Stimulated activated CD4-positive, alpha-beta T cell treated with anti-CD3 and anti-CD28 coated beads, Interleukin-1b, Interleukin-23, amount 100 ng/mL, for 24 hours (primary cell): ENCODE results near the gene ANKRD44.

ENCODE experiments used
- DNase-seq, 4 experiments: peaks; one replicate each; pipeline ENCODE4 v3.0.0-alpha.2; 2020; ENCODE audit warnings: low read depth in 4 of 4, low spot score in 1 of 4

ANKRD44 gene

DNA sequence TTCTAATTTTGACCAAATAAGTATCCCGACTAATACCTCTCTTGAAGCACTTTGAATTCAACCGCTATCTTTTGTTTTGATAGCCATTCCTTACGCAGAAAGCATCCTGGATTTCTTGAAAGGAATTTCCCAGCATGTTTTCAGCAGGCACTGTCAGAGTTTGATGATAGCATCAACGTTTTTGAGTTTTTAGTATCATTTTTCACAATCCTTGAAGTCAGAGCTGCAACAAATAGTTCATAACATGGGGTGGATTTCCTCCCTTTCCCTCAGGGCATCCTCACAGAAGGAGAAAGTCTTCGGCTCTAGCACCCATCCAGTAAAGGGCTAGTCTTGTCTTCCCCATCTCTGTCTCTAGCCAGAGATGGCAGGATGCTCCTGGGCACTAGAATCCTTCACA is 46.2 kb downstream of the ANKRD44 start:
- DNase-seq: no peak

DNA sequence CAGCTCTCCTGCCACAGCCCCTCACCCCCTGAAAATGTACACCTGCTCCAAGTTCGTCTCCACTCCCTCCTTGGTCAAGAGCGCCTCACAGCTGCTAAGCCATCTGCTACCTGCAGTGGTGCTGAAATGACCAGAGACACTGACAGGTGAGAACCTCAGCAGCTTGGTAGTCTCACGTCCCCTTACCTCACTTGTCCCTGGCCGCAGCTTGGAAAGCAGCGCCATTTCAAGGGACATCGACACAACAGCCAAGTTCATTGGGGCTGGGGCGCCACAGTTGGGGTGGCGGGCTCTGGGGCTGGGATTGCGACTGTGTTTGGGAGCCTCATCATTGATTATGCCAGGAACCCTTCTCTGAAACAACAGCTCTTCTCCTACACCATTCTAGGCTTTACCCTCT is 47.5 kb downstream of the ANKRD44 start:
- DNase-seq: no peak

DNA sequence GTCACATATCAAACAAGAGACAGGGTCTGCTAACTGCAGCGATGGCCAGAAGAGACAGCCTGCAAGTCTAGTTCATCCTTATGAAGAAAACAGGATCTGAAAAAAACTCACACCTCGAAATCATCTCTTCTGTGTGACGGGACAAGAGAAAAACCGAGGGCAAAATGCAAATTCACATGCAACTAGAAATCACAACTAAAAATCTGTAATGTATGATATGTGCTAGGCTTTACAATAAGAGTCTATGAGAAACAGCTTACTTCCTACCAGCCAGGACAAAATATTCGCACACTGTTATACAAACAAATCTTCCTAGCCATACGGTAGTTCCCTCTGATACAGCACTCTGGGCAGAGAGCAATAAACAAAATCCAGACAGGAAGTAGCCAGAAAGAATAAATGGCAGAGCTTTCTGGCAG is 48.8 kb downstream of the ANKRD44 start:
- DNase-seq: no peak

DNA sequence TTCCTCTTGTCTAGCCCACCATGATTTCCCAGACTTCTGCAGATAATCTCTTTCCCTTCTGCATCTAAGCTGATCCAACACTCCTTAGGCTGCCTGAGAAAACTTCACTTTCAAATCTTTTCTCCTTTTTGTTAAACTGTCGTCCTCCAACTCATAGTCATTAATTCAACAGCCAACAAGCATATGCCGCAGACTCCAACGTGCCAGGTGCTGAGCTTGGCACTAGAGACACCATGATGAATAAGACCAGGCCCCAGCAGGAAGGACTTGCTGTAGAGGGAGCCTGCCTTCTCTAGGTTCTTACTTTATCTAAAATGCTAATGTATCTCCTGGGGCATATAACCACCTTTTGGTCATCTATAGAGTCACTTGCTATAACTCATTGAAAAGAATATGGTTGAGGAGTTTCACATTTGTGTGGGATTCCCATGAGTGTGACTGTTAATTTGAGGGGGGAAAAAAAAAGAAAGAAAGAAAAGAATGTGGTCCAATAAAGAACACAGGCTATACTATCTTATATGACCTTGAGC is 51.0 kb downstream of the ANKRD44 start:
- no peak for DNase-seq

DNA sequence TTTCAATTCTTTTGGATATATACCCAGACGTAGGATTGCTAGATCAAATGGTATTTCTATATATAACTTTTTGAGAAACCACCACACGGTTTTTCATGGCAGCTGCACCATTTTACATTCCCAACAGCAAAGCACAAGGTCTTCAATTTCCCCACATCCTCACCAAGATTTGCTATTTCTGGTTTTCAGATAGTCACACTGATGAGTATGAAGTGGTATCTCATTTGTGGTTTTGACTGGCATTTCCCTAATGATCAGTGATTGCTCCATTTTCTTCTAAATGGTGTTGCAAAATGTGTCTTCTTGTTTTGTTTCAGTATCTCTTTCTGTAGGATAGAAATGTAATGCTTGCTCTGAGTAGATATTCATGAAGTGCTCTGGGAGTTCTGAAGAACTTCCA is 52.0 kb downstream of the ANKRD44 start:
- DNase-seq: no peak

DNA sequence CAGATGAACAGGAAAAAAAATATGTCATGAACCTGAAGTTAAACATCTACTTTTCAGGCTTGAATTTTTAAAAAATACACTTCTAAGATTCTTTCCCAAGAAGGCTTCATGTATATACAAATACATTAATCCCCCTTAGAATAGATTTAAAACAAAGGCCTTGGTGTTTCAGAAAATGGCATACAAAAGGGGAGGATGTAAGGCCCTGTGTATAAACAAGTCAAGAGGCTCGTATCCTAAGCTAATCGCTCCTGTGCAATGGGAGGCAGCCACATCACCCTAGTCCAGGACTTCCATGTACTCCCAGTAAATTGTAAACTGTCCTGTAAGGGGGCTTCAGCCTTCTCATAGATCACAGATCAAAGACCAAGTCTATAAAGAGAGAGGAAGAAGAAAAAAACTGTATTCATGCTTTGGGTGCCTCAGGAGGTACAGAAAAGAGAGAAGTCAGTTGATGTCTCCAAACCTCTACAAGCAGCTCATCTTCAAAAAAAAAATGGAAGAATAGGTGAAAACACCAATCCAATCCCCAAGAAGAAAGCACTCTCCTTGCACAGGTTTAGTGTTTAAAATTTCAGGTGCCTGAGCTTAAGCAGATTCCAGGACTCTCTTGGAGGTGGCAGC is 53.9 kb downstream of the ANKRD44 start:
- no peak for DNase-seq

DNA sequence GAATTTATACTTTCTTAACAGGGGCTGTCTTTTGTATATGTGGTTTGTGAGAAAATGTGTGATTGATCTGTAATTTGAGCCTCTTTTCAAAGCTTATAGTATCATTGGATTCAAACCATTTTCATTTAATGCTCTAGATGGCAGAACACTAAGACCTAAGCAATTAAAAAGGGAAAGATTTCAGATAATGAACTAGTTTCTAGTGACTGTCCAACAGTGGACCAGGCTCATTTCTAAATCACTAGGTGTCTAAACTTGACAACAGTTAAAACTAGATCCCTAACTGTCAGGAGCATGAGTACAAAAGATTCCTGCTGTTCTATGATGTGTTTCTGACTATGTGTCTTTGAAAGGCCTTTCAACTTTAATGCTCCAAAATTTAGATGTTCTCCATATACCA is 54.6 kb downstream of the ANKRD44 start:
- DNase-seq: no peak

DNA sequence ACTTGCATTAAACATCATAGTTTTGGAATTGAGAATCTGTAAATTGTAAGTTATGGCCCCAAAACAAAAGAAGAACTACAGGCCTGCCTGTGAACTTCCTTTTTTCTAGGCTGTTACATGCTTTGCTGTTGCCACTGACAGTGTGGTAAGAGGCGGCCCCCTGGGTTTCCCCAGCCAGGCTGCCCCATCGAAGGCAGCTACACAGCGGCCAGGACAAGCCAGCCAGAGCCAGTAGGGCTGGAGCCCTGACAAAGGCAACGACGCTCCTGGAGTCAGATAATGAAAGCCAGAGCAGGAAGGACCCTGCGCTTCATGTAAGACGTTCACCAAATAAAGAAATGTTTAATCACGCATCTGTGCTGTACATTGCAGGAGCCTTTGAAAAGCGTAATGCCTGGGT is 55.0 kb downstream of the ANKRD44 start:
- DNase-seq: peak; percentile 28 to 58 (median 38)

DNA sequence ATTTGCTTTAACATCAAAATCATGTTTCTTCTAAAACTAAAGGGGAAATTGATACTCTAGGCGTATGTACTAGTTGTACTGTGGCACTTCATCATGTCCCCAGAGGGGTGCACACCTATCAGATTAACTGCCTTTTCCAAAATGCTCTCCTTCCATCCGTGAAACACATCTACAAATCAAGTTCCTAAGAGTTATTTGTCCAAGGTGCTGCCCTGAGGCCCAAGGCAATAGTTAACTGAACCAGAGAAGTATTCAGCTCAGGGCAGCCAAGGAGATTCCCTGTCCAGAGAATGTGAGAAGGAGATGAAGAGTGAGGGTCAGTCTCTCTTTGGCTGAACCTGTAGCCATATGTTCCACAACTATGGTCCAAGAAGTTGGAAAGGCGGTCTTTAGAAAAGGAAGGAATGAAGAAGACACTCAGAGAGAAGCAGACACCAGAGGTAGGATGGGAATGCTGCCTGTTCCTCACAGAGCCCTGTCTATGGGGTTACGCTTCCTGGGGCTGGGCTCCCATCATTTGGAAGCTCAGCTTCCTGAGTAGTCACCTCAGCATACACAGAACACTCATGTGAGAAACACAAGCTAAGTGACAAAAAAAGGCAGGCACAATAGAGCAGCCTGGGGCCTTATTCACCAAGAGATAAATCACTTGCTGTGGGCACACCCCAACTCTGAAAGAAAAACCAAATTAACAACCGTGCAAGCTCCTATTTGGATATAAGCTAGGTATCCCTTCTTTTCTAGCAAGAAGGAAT is 55.6 kb downstream of the ANKRD44 start:
- DNase-seq: no peak

DNA sequence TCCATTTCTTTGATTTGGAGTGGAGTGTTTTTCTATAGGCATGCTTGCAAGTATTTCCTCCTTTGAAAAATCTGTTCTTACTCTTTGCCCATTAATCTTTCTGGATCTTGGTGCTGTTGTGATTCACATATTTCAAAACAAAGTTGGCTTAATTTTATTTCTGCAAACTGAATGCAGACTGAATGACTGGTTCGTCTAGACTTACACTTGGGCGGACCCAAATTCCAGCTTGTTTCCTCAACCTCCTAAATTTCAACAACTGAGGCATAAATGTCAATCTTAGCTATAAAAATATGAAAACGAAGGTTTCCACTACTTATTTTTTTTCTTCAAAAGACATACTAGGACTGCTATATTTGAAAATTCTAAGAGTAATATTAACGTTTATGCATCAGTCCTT is 59.0 kb downstream of the ANKRD44 start:
- no peak for DNase-seq

DNA sequence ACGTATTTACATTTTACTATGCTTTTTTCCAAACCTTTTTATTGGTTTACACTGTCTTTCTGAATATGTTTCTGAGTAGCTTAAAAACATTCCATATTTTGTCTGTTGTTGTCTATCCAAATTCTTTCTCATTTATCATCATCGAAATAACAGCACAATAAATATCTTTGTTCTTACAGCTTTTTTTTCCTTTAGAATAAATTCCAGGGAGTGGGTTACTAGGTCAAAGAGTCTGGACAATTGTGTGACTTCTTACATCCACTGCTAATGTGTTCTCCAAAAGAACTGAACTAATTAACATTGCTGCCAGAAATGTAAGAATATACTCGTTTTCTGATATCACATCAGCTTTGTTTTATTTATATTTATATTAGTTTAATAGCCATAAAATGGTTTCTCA is 59.4 kb downstream of the ANKRD44 start:
- no peak for DNase-seq

DNA sequence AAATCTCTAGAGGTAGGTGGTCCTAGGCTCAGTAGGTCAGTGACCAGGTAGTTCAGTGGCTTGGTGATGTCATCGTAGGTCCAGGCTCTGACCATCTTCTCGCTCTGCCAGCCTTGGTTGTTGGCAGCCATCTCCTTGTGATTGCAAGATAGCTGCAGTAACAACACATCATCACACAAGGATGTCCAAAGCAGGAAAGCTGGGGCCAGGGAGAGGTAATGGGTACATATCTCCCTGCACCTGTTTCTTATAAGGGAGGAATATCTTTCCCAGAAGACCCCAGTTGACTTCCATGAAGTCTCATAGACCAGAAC is 60.5 kb downstream of the ANKRD44 start:
- no peak for DNase-seq

DNA sequence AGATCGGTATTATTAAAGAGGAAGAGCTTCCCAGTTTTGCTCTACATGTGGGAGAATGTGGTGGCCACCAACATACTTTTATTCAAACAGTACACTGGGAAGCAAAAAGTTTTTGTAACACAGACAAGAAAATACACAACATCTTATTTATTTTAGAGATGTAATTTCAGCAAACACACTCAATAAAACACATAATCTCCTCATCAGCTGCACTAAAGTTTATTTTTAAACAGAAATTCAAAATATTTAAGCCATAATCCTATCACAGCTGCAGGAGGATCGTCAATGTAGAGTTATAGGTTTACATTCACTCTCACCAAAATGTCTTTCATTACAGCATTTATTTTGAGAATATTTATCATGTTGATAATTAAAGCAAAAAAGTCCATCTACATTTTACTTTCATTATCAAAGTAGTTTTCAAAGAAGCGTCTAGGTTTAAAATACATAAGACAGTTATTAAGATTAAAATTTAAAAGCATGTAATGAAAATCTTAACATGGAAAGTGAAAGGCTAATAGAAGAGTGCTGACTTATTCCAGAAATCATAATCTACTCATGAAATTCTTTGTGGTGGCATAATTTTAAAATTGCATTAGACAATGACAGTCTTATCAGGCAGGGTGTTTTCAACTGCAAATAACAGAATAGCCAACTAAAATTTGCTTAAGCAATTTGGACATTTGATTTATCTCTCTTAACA is 61.0 kb downstream of the ANKRD44 start:
- no peak for DNase-seq

DNA sequence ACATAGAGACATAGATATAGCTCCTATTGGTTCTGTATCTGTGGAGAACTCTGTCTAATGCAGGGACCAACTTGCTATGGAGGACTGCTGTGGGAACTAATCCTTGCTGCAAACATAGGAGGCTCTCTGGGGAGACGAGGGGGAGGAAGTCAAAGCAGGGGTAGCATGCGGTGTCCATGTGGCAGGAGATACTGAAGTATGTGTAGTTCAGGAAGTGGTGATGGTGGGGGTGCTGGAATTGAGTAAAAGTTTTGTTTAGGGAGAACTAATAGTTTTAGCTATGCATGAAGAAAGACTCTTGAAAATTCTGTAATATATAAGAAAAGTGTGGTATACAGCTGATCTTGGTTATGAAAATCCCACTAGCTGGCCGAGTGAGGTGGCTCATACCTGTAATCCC is 62.0 kb downstream of the ANKRD44 start:
- no peak for DNase-seq

DNA sequence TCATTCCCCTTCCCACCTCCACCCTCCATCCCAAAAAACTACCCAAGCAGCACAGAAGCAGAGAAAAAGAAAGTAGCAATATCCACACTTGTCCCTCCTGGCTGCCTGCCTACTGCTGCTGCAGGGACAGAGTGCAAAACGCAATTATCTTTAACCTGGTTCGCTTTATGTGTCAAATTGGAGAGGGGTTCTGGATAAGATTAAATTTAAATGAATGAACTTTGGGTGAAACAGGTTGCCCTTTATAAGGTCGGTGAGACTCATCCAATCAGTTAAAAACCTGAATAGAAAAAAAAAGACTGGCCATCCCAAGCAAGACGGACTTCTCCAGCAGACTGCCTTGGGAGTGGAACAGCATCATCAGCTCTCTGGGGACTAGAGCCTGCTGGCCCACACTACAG is 62.6 kb downstream of the ANKRD44 start:
- no peak for DNase-seq

DNA sequence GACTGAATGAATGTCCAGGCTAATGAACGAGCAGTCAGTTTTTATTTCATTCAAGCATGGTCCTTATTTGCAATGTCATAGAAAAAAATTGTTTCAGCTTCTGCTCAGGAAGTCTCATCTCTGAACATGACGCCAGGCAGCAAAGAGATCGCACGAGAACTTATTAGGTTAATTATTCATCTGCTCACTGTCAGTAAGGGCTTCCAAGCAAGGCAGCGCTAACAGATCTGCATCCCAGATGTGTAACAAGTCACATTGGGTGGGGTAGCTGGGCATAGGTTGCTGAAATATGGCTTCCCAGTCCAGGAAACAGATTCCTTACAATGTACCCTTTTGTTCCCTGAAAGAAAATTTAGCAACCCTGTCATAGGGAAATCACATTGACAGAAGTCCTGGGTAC is 63.5 kb downstream of the ANKRD44 start:
- no peak for DNase-seq

DNA sequence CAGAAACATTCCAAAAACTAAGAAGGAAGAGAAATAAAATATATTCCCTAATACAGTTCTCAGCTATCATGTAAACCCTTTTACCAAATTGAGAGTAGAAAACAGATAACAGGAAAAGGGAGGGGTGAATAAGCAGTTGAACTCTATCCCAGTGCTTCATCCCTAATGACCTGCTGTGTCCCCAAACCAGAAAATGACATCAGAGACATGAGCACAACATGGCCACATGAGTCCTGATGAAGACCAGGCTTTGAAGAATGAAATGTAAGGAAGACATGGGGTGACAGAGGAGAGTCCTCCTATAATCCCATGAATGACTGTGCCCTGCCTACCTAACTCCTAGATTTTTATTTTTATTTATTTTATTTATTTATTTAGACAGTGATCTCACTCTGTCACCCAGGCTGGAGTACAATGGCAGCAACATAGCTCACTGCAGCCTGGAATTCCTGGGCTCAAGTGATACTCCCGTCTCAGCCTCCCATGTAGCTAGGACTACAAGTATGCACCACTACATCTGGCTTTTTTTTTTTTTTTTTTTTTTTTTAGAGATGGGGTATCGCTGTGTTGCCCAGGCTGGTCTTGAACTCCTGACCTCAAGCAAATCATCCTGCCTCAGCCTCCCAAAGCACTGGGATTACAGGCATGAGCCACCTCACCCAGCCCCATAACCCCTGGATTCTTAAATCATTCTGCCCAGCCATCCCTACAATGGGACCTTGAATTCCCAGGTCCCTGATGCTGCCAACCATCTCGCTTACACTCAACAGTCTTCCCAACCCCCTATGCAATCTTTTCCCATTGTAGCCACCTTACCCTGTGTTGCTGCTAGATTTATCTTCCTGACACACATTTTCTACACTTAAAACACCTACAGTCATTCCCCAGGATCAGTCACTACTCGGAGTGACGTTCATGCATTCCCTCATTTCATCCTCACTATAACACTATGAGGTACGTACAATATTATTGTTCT is 64.5 kb downstream of the ANKRD44 start:
- DNase-seq: no peak

DNA sequence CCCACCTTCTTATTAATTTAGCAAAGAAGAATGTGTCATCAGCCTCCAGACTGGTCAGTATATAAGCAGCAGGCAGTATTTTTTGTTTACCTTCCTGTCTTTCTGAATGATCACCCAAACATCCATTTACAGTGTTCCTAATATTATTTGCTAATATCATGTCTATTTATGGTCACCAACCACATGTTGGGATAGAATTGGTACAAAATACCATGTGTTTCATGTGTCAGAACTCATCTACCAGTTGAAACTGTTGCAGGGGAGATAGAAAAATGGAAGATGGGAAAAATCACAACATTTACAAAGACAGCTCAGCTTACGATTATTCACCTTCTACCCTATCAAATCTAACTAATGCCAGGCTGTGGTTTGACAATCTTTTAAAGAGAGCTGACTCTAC is 66.2 kb downstream of the ANKRD44 start:
- DNase-seq: no peak

DNA sequence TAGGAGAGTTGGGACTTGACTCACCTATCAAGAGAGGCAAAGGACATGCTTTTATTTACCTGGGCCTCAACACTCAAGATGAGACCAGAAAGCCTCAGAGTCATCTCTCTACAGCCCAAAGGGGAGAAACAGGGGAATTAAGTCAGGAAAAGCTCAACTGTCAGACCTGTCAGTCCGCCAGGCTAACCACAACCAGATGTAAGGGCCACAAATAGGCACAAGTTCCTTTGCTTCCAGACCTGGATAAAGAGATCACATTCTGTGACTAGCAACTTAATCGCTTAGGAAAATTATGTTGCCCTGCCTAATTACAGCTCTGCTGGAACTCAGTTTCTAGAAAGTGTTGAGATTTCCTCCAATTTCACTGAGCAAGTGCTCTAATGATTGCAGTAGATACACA is 67.9 kb downstream of the ANKRD44 start:
- DNase-seq: no peak

DNA sequence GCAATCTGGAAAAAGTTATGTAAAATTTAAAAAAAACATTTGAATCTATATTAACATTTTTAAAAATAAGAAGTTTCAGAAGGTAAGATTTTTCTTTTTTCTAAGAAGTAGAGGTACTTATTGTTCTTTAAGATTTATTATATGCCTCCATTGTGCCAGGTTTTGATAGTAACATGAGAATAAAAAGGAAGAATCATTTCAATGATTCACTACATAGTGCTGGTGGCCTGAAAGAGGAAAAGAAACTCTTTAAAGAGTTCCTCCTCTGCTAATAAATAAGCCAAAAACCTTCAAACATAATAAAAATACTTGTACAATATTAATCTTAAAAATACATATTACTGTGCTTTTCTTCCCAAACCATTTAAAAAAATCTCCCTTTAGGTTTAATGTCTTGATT is 69.0 kb downstream of the ANKRD44 start:
- DNase-seq: no peak

DNA sequence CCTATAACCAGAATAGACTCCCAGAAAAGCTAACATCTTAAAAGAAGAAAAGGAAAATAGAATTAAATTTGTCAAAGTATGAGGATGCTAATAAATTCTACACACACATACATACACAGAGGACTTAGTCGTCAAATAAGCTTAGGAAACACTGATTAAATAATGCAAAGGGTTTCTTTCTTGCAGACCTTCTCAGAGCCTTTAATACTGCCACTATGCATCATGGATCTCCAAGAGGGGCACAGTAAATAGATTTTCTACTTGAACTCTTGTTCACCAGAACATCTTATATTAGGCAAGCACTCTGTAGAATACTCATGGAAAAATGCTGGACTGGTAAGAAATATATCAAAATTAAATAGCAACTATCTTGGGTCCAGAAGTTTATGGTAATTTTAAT is 69.4 kb downstream of the ANKRD44 start:
- DNase-seq: no peak
